OCI-LY7 (cell line): ENCODE data around the gene ZNF335. TPM values are rescaled to one million over a fixed set of nuclear protein-coding genes. Genes with fewer than 3 reads are reported as not detected.

ENCODE experiments used
- BruUV-seq: library from RNA; stranded (reverse); fragments of 400-500 nt; replicated peaks from 2 replicates; lab custom pipeline; 2021; lab: Mats Ljungman, UMichigan
- CTCF ChIA-PET: fragments of 300-600 bp; sonication (Branson Sonifier 250); formaldehyde crosslinking; loops from one replicate; lab custom pipeline; 2022; ENCODE audit warnings: antibody characterized with exemption; ENCODE audit not compliant: unreplicated experiment; lab: Charles Lee
- POLR2A ChIA-PET: fragments of 300-600 bp; sonication (Branson Sonifier 250); formaldehyde crosslinking; loops from one replicate; lab custom pipeline; 2022; ENCODE audit warnings: antibody characterized with exemption; lab: Charles Lee
- DNase-seq: peaks from one replicate; pipeline ENCODE4 v3.0.0-alpha.2; 2015; ENCODE audit warnings: low spot score
- H2AFZ ChIP-seq: fragments of 200-600 bp; sonication (generic), shearing (Covaris generic); 2 replicates; pipeline ENCODE4 v1.6.1; 2014; ENCODE audit warnings: mild to moderate bottlenecking, antibody characterized with exemption, low read length, moderate library complexity
- H3K27ac ChIP-seq: fragments of 200-600 bp; sonication (generic); 2 replicates; pipeline ENCODE4 v1.5.1; 2014; ENCODE audit warnings: mixed run types, low read depth, mild to moderate bottlenecking, moderate library complexity, low read length, inconsistent platforms; ENCODE audit not compliant: poor library complexity, severe bottlenecking
- H3K36me3 ChIP-seq: fragments of 200-600 bp; sonication (generic); 2 replicates; pipeline ENCODE4 v1.6.1; 2014; ENCODE audit warnings: mild to moderate bottlenecking, antibody characterized with exemption, low read length, moderate library complexity, mixed read lengths; ENCODE audit not compliant: insufficient read depth
- H3K4me1 ChIP-seq: fragments of 200-600 bp; sonication (generic); 2 replicates; pipeline ENCODE4 v1.5.1; 2014; ENCODE audit warnings: mild to moderate bottlenecking, low read length; ENCODE audit not compliant: insufficient read depth, poor library complexity, severe bottlenecking
- H3K4me2 ChIP-seq: fragments of 200-600 bp; sonication (generic); 2 replicates; pipeline ENCODE4 v1.6.1; 2014; ENCODE audit warnings: mild to moderate bottlenecking, low read length
- H3K4me3 ChIP-seq: fragments of 200-600 bp; sonication (generic); 2 replicates; pipeline ENCODE4 v1.5.1; 2014; ENCODE audit warnings: mild to moderate bottlenecking, low read depth, low read length; ENCODE audit not compliant: poor library complexity, severe bottlenecking
- H3K79me2 ChIP-seq: fragments of 200-600 bp; sonication (generic); 2 replicates; pipeline ENCODE4 v1.6.1; 2016; ENCODE audit warnings: low read depth, mild to moderate bottlenecking, low read length, moderate library complexity, mixed read lengths; ENCODE audit not compliant: insufficient read depth
- H3K9me2 ChIP-seq: fragments of 200-600 bp; sonication (generic); 2 replicates; pipeline ENCODE4 v1.6.1; 2016; ENCODE audit warnings: mild to moderate bottlenecking, low read length, mixed read lengths; ENCODE audit not compliant: insufficient read depth
- H3K9me3 ChIP-seq: fragments of 200-600 bp; sonication (generic); 2 replicates; pipeline ENCODE4 v1.6.1; 2014; ENCODE audit warnings: mild to moderate bottlenecking, mixed run types, low read length, mixed read lengths
- H4K20me1 ChIP-seq: fragments of 200-600 bp; sonication (generic); 2 replicates; pipeline ENCODE4 v1.6.1; 2014; ENCODE audit warnings: mild to moderate bottlenecking, antibody characterized with exemption, low read length, moderate library complexity, mixed read lengths; ENCODE audit not compliant: insufficient read depth
- CTCF ChIP-seq: fragments of 200-600 bp; sonication (generic); conservative IDR thresholded peaks from 2 replicates; pipeline ENCODE4 v1.5.1; 2014; ENCODE audit warnings: mild to moderate bottlenecking, antibody characterized with exemption, low read length, moderate library complexity, mixed read lengths
- EZH2phosphoT487 ChIP-seq: fragments of 200-600 bp; sonication (generic); IDR thresholded peaks from 2 replicates; pipeline ENCODE4 v1.6.1; 2018; ENCODE audit warnings: low read depth, borderline replicate concordance, mild to moderate bottlenecking, mixed run types, antibody characterized with exemption, low read length, moderate library complexity, mixed read lengths
- intact Hi-C: fragments of 100-400 bp; cut with micrococcal nuclease; formaldehyde crosslinking; loops from one replicate; pipeline ENCODE4 v1.10.0; 2022; ENCODE audit not compliant: unreplicated experiment
- total RNA-seq, 2 experiments: library from RNA; depleted of rRNA in 1 of 2; stranded (reverse); fragments of >200 nt in 1 of 2; shearing (Covaris generic) in 1 of 2; gene quantifications; 2 replicates each; pipeline ENCODE4 v1.2.3, GENCODE V29; 2014 to 2022

Gene ZNF335
- total RNA-seq, 2 experiments from 2014 or later, result 21.0 to 28.4 TPM

GRCh38 chr20:46018611-46019010 is 46.6 kb upstream of the ZNF335 start:
- CTCF ChIA-PET, result no interaction called here
- intact Hi-C loops, result no loop called here

GRCh38 chr20:46018112-46018511 is 46.1 kb upstream of the ZNF335 start:
- H3K9me3 ChIP-seq, result peaks cover 9% of the 10 kb centered on the region; the same call in 1 of the 2 replicates
- POLR2A ChIA-PET, result interaction anchor here (0.8 kb wide), 1 partner anchor 11 kb away, joined by 3 read pairs; no protein-coding TSS in a partner anchor
- peaks cover 27% of the 10 kb centered on the region for H3K4me1 ChIP-seq

More at GRCh38 chr20:46018611-46019010, 46.6 kb upstream of the ZNF335 start:
- peaks cover 9% of the 10 kb centered on the region; the same call in 1 of the 2 replicates for H3K9me3 ChIP-seq
- no peak overlapping the region for H3K4me3 ChIP-seq
- no peaks in the 10 kb centered on the region for H4K20me1 ChIP-seq
- no peak overlapping the region for H3K4me2 ChIP-seq
- peaks cover 27% of the 10 kb centered on the region for H3K4me1 ChIP-seq
- POLR2A ChIA-PET, result interaction anchor here (0.8 kb wide), 1 partner anchor 12 kb away, joined by 3 read pairs; no protein-coding TSS in a partner anchor
- no peak for DNase-seq
- H3K36me3 ChIP-seq, result no peaks in the 10 kb centered on the region
- H3K27ac ChIP-seq, result no peak overlapping the region
- no peaks in the 10 kb centered on the region for H3K9me2 ChIP-seq
- H3K79me2 ChIP-seq, result no peaks in the 10 kb centered on the region
- no peak overlapping the region for H2AFZ ChIP-seq
- TF ChIP-seq EZH2phosphoT487, result no peak
- TF ChIP-seq CTCF, result no peak
- BruUV-seq, result no TSS peak

More at GRCh38 chr20:46018112-46018511, 46.1 kb upstream of the ZNF335 start:
- H3K4me2 ChIP-seq, result no peak overlapping the region
- no peak overlapping the region for H3K4me3 ChIP-seq
- no peak overlapping the region for H2AFZ ChIP-seq
- no peak overlapping the region for H3K27ac ChIP-seq
- TF ChIP-seq CTCF, result no peak
- TF ChIP-seq EZH2phosphoT487, result no peak
- CTCF ChIA-PET, result interaction anchor here (0.6 kb wide), 1 partner anchor 346 kb away, joined by 7 read pairs; no protein-coding TSS in a partner anchor
- H3K9me2 ChIP-seq, result no peaks in the 10 kb centered on the region
- intact Hi-C loops, result no loop called here
- H3K79me2 ChIP-seq, result no peaks in the 10 kb centered on the region
- no TSS peak for BruUV-seq
- H3K36me3 ChIP-seq, result no peaks in the 10 kb centered on the region
- DNase-seq, result no peak
- no peaks in the 10 kb centered on the region for H4K20me1 ChIP-seq
